ENCODE measurements around the gene LARP7.

- TF ChIP-seq POLR2A (IDR thresholded peaks at IDR 0.05; ENCODE audit: low read length): no peak
- no peak for TF ChIP-seq GATA1 (IDR thresholded peaks at IDR 0.05; ENCODE audit: low read depth, low read length)
These were observed 47.7 kb upstream of the LARP7 start for GRCh38 chr4:112589206-112589605.

All from erythroblast (primary cell).